ENCODE results near the gene TRIM52. TPM values are rescaled to one million over a fixed set of nuclear protein-coding genes. Genes with fewer than 3 reads are reported as not detected.
"Not testable (repeated sequence)": the region's sequence is repeated elsewhere in the genome, so short reads cannot be mapped to it uniquely, and the experiment has no call there.

The TRIM52 gene
- total RNA-seq, result 12.8 to 14.6 TPM (median 13.3 TPM) in 3 replicates

GRCh38 chr5:181260720-181261319 is at the start of gene TRIM52:
TRIM52 (minus strand) TSS chr5:181261143; CDS start chr5:181260813, 330 bp downstream.
- H3K9me3 Mint-ChIP-seq, result no peaks in the 10 kb centered on the region
- H3K4me3 Mint-ChIP-seq, result peak within 1 kb of the TSS; percentile 100
- peak; percentile 84 to 93 for DNase-seq (ENCODE audit: low spot score in 2 of 2, unreplicated experiment in 2 of 2)
- peaks cover 16% of the 10 kb centered on the region for H3K36me3 Mint-ChIP-seq
- no peak for TF ChIP-seq CTCF (IDR thresholded peaks at IDR 0.05; ENCODE audit: unreplicated experiment)
- H3K27ac Mint-ChIP-seq, result peak within 1 kb of the TSS; percentile 97
- peaks cover 36% of the 10 kb centered on the region for H3K4me1 Mint-ChIP-seq
- no peaks in the 10 kb centered on the region for H3K27me3 Mint-ChIP-seq (ENCODE audit: low read depth)

GRCh38 chr5:181287331-181287730 is 26.4 kb upstream of the TRIM52 start:
- H3K4me1 Mint-ChIP-seq; H3K27ac Mint-ChIP-seq; H3K4me3 Mint-ChIP-seq; H3K36me3 Mint-ChIP-seq; H3K27me3 Mint-ChIP-seq (ENCODE audit: low read depth); H3K9me3 Mint-ChIP-seq; DNase-seq (ENCODE audit: low spot score in 2 of 2, unreplicated experiment in 2 of 2): not testable (repeated sequence)

GRCh38 chr5:181285962-181286705 is 25.2 kb upstream of the TRIM52 start:
- H3K9me3 Mint-ChIP-seq; H3K4me3 Mint-ChIP-seq; H3K36me3 Mint-ChIP-seq; H3K27ac Mint-ChIP-seq; H3K27me3 Mint-ChIP-seq (ENCODE audit: low read depth); H3K4me1 Mint-ChIP-seq; DNase-seq (ENCODE audit: low spot score in 2 of 2, unreplicated experiment in 2 of 2): not testable (repeated sequence)

GRCh38 chr5:181283841-181284755 is 23.2 kb upstream of the TRIM52 start:
- H3K36me3 Mint-ChIP-seq; H3K27me3 Mint-ChIP-seq (ENCODE audit: low read depth); H3K9me3 Mint-ChIP-seq; DNase-seq (ENCODE audit: low spot score in 2 of 2, unreplicated experiment in 2 of 2); H3K4me1 Mint-ChIP-seq: not testable (repeated sequence)
- peak overlapping the region; percentile 44 for H3K4me3 Mint-ChIP-seq
- TF ChIP-seq CTCF (IDR thresholded peaks at IDR 0.05; ENCODE audit: unreplicated experiment), result peak; percentile 67
- peak overlapping the region; percentile 79 for H3K27ac Mint-ChIP-seq

GRCh38 chr5:181283347-181283746 is 22.4 kb upstream of the TRIM52 start:
- Mint-ChIP-seq H3K27ac (no peak overlapping the region), H3K4me1 (peaks cover 7% of the 10 kb centered on the region), H3K9me3 (no peaks in the 10 kb centered on the region), H3K4me3 (peak overlapping the region; percentile 41), H3K36me3 (peaks cover 3% of the 10 kb centered on the region), H3K27me3 (ENCODE audit: low read depth) (no peaks in the 10 kb centered on the region)
- TF ChIP-seq CTCF (IDR thresholded peaks at IDR 0.05; ENCODE audit: unreplicated experiment), result no peak
- no peak for DNase-seq (ENCODE audit: low spot score in 2 of 2, unreplicated experiment in 2 of 2)

GRCh38 chr5:181282874-181283273 is 21.9 kb upstream of the TRIM52 start:
- no peak for DNase-seq (ENCODE audit: low spot score in 2 of 2, unreplicated experiment in 2 of 2)
- Mint-ChIP-seq H3K36me3 (no peaks in the 10 kb centered on the region), H3K4me1 (peaks cover 7% of the 10 kb centered on the region), H3K27ac (no peak overlapping the region), H3K4me3 (peak overlapping the region; percentile 41), H3K9me3 (no peaks in the 10 kb centered on the region), H3K27me3 (ENCODE audit: low read depth) (no peaks in the 10 kb centered on the region)
- no peak for TF ChIP-seq CTCF (IDR thresholded peaks at IDR 0.05; ENCODE audit: unreplicated experiment)

GRCh38 chr5:181282415-181282814 is 21.5 kb upstream of the TRIM52 start:
- H3K9me3 Mint-ChIP-seq, H3K4me1 Mint-ChIP-seq: not testable (repeated sequence)

More at GRCh38 chr5:181282415-181282814, 21.5 kb upstream of the TRIM52 start:
- not testable (repeated sequence) for H3K27ac Mint-ChIP-seq; H3K27me3 Mint-ChIP-seq (ENCODE audit: low read depth); H3K36me3 Mint-ChIP-seq; DNase-seq (ENCODE audit: low spot score in 2 of 2, unreplicated experiment in 2 of 2)
- H3K4me3 Mint-ChIP-seq, result peak overlapping the region; percentile 41

Data from mesothelial cell of epicardium (in vitro differentiated cells).